HG02610 (cell line): ENCODE data around the gene SLC39A5.

Experiments used
- ATAC-seq: cut with Tn5 transposase; IDR thresholded peaks from one replicate; pipeline ENCODE4 v1.9.1; 2021; ENCODE audit warnings: mild to moderate bottlenecking, moderate library complexity; ENCODE audit not compliant: unreplicated experiment

Gene SLC39A5

DNA sequence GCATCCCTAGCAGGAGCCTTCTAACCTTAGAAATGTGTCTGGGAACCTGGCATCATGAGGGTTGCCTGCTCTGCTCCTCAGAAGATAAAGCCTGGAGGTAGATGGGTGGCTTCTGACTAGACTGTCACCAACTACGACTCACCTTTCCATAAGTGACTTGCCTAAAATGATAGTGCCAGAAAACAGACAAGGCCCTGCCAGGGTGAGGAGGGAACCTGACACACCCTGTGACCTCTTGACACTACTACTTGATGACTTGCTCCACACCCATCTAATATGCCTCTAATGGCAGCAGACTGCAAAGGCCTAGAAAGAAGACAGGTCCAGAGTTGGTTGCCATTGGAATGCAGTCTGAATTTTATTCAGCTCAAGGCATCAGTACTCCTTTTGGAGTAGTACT is 17.5 kb upstream of the SLC39A5 start:
- no peak for ATAC-seq

DNA sequence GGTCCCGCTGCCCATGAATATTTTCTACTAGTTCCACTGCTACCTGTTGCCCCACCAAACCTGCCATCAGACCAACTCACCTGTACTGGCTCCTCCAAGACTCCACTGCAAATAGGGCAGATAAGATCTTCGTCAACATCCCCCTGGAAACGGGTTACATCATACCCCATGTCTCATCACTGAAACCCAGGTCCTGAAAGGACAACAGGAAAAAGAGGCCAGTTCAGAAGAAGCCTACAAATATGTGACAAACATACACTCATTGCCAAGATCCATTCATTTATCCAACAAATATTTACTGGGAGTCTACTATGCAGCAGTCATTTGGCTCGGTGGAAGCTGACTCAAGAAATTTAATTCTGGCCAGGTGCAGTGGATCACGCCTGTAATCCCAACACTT is 16.0 kb upstream of the SLC39A5 start:
- ATAC-seq, result no peak

DNA sequence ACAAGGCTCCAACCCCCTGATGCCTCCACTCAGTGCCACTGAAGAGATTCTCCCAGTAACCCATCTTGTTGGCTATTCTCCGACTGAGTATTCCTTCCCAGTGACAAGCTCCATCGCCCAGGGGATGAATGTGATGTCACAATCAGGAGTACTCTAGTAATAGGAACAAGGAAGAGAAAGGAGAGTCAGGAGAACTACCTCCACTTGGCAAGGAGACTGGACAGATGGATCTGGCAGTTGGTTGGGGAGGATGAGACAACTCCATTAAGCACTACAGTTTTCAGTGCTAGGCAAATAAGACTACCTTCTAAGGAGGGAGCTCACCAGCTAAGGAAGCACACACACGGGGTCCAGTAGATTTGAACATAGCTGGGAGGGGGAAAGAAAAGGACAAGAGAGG is 13.4 kb upstream of the SLC39A5 start:
- ATAC-seq, result no peak

DNA sequence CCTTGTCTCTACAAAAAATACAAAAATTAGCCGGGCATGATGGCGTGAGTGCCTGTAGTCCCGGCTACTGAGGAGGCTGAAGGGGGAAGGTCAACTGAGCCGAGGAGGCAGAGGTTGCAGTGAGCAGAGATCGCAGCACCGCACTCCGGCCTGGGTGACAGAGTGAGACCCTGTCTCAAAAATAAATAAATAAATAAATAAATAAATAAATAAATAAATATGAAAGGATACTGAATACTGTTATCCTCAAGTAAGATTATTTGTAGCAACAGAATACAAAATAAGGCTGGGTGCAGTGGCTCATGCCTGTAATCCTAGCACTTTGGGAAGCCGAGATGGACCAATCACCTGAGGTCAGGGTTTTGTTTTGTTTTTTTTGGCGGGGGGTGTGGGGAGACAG is 10.0 kb upstream of the SLC39A5 start:
- no peak for ATAC-seq

DNA sequence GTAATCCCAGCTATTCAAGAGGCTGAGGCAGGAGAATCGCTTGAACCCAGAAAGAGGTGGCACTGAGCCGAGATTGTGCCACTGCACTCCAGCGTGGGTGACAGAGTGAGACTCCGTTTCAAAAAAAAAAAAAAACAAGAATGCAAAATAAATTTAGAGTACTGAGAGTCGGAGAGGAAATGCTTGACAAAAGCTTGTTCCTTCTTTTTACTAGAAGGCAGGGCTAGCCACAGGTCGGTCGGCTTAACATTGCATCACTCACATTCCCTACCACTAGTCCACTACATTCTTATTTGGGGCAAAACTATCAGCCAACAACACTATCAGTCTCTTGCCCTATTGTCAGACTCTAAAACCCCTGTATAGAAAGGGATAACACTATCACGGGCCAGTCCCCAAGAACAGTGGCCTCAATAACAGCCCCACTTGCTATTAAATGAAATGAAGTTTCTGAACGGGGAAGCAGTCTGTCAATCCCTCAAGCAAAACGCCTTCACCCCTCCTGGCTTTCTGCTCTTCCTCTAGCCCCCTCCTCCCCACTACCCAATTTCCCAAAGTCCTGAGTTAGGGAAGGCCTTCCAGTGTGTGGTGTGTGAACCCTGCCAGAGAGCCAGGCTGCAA is 9.1 kb upstream of the SLC39A5 start:
- no peak for ATAC-seq

DNA sequence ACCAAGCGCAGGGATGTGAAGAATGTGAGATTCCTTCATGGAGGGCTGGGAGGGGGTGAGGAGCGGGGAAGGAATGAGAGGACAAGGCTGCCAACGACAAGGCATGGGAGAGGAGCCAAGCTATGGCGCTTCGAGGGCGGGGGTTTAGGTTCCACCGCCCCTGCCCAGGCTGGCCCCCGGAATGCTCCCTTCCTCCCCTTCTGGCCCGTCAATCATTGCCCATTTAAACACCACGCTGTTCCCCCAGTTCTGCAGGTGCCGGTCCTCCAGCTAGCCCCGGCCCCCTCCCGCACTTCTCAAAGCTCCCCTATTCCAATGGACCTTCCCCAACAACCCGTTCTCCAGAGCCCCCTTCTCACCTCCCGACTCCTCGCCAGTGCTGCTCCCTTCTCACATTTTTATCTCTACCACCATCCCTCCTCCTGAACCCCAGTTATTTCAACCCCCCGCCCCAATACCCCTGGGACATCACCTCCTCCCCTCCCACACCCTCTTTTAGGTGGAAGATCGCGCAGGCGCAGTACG is 8.6 kb upstream of the SLC39A5 start:
- peak; percentile 23 for ATAC-seq

DNA sequence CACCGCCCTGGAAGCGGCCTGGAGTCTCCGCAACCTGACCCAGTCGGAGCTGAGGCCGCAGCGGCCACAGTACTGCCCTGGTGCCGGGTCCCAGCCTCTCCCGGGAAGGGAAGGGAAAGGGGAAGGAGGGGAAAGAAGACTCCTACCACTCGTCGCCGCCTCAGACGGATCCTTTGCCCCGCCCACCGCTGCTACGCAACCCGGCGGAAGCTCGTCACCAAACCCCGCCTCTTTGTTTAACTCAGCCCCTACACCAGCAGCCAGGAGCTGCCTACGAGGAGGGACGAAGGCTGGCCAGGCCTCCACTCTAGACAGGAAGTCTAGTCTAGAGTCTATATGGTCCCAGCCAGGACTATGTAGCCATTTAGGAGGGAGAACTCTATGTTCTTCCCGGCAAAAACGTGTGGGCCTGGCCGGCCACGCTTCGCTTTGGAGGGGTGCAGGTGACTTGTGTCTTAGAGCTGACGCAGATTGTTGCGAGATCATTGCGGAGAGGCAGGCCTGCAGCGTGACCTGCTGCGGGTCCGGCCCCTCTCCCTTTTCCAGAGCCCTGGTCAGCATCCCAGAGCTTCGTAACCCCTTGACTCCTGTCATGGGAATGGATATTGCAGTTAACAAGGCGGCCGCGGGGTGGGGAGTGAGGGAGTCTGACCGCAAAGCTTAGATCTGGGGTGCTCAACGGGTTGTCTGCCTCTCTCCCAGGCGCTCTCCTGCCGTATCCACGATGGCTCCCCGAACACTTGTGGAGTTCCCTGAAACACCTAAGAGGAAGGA is 7.9 kb upstream of the SLC39A5 start, which contains the start of gene RNF41:
RNF41 (minus strand) TSS at position 166 of the 774 bp plus-strand sequence. CDS start 7,875 bp downstream, outside the sequence.
- peak; percentile 86 for ATAC-seq

DNA sequence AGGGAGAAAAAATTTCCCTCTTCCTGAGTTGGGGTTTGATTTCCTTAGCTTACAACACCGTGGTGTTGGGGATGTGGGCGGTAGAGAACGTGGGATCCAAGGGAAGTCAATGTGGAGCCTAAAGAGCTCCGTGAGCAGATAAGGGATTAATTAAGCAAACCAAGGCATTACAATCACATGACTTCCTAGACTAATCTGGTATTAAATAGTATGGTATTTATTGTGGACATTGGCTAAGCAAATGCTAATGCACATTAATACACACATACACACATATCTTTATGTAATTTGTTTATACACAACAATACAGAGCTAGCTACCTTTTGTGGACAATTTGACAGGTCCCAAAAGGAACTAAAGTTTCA is 7.3 kb upstream of the SLC39A5 start:
- no peak for ATAC-seq

DNA sequence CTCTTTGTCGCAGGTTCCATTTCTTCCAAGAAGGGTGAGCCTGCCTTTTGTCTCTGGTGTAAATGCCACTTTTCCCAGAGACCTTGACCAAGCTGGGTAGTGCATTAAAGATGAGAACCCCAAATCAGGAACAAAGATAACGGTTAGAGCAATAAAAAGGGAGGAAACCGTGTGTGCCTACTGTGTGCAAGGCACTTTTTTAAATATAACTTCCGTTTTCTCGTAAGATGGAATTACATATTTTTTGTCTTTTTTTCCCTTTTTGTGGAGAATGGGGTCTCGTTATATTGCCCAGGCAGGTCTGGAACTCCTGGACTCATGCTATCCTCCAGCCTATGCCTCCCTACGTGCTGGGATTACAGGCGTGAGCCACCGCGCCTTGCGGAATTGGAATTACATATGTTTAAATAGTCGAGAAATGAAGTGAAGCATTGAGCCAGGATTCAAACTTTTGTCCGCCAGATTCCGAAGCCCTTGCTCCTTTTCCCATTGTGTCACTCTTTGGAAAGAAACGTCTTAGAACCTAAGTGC is 6.2 kb upstream of the SLC39A5 start:
- ATAC-seq, result no peak

DNA sequence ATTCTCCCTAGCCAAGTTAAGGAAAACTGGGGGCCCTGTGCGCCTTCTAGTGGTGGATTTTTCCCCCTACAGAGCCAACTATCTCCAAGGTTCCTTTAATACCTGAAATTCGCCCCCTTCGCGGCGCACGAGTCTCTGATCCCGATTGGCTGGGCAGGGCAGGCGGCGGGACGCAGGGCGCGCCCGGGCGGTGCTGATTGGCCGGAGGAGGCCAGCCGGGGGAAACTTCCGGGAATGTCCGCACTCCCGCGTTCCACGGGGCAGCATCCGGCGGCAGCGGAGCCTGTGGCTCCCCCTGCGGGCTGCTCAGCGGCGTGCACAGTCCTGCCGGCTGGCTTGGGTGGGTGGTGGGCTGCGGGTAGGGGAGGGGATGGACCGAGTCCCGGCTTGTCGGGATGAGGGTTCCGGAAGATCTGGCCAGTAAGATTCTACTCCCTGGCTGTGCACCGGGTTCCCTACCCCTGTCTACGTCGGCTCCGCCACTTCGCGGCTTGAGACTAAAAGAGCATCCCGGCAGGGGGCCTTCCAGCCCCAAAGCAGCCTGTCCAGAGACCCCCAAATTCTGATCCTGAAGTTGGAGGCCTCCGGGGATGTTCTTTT is 5.6 kb upstream of the SLC39A5 start, which contains the start of gene NABP2:
NABP2 (plus strand) TSS at position 241 of the 600 bp plus-strand sequence. CDS start 515 bp downstream, outside the sequence.
- ATAC-seq, result peak; percentile 78

DNA sequence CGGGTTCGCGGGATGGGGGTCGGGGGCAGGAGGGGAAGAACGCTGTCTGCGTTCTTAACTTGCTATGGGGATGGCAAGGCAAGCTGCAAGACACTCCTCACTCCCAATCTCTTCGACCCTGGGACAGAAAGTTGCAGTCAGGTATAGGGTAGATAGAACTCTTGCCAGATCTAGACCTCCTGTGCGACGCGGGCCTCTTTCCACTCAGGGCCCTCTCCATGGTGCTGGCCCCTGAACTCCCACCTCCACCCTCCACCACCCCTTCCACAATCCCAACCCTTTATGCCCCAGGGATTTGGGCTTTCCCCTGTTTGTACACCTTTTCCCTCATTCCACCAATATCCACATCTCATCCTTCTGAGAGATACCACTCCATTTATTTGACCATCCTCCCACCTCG is 4.9 kb upstream of the SLC39A5 start:
- ATAC-seq, result no peak

DNA sequence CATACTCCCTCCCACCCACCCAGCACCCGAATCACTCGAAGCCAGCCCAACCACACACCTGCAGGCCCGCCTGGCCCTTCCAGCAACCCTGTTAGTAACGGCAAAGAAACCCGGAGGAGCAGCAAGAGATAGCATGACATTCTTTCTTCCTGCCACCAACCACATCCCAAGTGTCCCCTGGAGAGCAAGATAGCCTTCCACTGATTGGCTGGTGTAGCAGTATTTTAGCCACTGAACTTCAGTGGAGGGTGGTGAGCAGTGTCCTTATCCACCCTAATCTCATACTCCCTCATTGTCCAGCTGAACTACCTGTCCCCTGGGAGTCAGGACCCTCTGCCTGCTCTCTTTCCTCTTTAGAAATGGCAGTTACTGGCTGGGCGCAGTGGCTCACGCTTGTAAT is 769 bp upstream of the SLC39A5 start:
- no peak for ATAC-seq

DNA sequence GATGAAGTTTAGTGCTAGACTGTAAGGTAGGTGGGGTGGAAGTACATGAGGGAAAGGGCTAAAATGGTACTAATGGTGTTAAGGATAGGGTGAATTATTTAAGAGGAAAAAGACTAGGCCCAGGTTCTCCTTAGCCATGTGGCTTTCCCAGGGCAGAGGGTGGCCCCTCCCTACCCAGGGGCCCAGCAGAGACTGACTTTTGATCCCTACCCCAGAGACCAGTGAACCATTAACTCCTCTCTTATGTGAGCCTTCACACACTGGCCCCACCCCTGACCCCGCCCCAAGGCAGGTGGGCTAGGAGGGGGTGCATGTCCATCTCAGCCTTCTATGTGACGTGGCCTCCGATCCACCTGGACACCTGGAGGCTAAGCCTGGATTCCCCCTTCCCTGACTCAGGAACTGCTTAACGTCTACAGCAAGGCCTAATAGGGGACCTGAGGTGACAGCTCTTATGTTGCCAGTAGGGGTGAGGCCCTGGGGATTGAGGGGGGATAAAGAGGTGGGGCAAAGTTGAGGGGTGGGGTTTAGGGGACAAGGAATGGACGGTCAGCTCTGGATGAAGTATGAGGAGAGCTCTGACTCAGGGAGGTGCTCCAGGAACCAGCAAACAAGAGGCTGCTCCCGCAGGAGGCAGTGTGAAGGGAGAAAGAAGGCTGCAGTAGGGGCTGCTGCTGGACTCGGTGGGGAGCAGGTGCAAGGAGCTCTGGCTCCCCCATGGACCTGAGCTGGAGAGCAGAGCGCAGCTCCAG is 757 bp downstream of the SLC39A5 start:
- ATAC-seq, result no peak

DNA sequence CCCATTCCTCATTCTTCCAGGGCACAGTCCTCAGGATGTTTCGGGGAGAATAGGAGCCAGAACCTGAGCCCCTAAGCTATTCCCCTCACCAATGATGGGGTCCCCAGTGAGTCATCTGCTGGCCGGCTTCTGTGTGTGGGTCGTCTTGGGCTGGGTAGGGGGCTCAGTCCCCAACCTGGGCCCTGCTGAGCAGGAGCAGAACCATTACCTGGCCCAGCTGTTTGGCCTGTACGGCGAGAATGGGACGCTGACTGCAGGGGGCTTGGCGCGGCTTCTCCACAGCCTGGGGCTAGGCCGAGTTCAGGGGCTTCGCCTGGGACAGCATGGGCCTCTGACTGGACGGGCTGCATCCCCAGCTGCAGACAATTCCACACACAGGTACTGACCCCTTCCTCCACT is 1.3 kb downstream of the SLC39A5 start:
- ATAC-seq, result no peak

DNA sequence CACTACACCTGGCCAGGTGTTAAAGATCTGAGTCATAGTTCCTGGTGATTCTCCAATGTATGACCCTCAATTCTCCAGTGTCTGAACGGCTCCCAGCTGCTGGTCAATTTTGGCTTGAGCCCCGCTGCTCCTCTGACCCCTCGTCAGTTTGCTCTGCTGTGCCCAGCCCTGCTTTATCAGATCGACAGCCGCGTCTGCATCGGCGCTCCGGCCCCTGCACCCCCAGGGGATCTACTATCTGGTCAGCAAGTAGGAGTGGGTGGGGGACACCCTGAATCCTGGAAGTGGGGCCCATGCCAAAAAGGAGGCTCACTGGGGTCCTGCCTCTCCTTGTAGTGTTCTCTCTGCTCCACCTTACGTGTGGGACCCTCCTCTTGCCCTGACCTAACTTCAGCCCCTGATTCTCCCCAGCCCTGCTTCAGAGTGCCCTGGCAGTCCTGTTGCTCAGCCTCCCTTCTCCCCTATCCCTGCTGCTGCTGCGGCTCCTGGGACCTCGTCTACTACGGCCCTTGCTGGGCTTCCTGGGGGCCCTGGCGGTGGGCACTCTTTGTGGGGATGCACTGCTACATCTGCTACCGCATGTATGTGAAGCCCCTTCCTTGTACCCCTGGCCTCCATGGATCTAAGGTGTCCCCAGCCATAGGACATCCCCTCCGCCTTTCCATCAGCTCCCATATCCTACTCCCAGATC is 5.0 kb downstream of the SLC39A5 start:
- ATAC-seq, result no peak

DNA sequence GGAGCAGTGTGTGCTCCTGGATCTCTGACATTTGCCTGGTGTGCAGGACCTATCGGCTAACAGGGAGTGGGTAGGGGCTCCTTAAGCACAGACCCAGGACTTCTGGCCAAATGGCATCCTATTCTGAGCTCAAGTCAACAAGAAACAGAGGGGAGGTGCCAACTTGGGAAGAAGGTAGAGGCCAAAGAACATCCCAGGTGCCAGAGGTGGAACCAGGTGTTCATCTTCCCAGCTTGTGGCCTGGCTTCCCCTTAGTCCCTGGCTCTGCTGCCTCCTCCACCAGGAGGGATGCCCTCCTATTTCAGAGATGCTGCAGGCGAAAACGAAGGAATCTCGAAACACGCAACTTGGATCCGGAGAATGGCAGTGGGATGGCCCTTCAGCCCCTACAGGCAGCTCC is 6.2 kb downstream of the SLC39A5 start:
- ATAC-seq, result no peak

DNA sequence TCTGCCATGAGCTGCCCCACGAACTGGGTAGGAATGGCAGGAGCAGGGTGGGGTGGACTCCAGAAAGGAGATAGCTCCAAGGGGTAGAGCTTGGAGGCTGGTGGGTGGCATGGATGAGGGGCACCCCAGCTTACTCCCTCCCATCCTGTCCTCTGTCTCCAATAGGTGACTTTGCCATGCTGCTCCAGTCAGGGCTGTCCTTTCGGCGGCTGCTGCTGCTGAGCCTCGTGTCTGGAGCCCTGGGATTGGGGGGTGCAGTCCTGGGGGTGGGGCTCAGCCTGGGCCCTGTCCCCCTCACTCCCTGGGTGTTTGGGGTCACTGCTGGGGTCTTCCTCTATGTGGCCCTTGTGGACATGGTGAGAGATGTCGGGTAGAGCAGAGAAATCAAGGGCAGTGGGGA is 7.1 kb downstream of the SLC39A5 start:
- no peak for ATAC-seq

DNA sequence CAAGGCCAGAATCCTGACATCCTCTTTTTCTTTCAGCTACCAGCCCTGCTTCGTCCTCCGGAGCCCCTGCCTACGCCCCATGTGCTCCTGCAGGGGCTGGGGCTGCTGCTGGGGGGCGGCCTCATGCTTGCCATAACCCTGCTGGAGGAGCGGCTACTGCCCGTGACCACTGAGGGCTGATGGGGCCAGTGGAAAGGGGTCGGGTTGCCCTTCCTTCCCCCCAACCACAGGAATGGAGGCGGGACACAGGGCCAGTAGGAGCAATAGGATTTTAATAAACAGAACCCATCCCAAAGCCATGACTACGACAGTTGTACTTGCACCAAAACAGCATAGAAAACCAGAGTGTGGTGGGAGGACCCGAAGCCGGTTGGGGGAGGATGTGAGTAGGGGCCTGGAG is 7.7 kb downstream of the SLC39A5 start:
- no peak for ATAC-seq

DNA sequence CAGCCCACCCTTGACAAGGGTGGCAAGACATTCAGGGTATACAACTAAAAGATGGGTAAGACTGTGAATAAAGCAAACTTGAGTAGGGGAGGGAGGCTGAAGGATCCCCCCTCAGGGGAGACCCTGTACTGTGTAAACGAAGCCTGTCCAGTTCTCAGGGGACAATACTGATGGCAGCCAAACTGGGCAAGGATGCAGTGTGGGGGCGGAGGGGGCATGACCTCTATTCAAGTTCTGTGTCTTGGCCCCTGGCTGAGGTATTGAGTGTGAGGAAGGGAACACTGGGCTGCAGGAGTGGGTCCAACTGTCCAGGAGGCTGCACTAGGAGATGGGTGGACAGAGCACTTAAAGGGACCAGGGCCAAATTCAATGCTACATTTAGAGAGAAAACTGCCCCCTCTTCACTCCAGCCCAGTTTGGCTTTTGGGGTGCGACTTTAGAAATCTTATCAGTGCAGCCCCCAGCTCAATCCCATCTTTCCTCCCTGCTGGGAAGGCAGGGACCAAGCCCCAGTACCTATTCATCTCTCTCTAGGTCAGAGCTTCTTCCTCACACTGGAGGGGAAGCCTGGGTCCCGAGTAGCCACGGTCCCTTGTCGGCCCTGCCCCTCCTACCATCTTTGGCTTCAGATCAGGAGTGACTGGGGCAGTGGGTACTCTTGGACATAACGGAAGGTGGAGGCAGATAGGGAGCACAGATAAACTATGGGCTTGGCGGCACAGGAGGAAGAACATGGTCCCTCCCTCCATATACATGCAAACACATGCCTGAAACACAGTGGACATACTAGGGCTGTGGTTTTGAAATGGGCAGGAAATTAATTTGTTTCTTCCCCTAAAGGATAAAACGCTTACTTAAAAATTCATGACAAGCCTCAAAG is 11.8 kb downstream of the SLC39A5 start:
- no peak for ATAC-seq
